NOMO-1 treated with DMSO at 0.1 percent for 48 hours (cell line): ENCODE data around the gene ATP2A2.
A peak's percentile ranks its signal among the peaks of the same experiment; 100 is the strongest.

Source experiments
- DNase-seq: peaks from one replicate; lab custom pipeline; 2025; ENCODE audit not compliant: unreplicated experiment; lab: John Stamatoyannopoulos, UW

ATP2A2 gene

DNA sequence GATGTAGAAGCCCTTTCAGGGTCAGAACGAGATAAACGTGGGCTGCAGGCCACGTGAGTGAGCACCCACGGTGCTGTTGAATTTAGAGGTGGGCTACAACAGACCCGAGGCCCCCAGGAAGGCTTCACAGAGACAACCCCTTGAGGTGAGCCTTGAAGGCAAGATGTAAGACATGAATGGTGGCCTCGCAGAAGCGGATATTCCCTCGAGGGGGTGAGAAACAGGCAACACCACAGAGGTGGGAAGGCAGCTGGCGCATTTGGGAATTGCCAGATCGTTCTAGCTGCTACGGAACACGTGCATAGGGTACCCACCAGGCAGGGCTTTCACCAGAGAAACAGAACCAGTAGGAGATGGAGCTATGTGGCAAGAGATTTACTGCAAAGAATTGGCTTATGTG, 22.6 kb upstream of the ATP2A2 start:
- DNase-seq = no peak

DNA sequence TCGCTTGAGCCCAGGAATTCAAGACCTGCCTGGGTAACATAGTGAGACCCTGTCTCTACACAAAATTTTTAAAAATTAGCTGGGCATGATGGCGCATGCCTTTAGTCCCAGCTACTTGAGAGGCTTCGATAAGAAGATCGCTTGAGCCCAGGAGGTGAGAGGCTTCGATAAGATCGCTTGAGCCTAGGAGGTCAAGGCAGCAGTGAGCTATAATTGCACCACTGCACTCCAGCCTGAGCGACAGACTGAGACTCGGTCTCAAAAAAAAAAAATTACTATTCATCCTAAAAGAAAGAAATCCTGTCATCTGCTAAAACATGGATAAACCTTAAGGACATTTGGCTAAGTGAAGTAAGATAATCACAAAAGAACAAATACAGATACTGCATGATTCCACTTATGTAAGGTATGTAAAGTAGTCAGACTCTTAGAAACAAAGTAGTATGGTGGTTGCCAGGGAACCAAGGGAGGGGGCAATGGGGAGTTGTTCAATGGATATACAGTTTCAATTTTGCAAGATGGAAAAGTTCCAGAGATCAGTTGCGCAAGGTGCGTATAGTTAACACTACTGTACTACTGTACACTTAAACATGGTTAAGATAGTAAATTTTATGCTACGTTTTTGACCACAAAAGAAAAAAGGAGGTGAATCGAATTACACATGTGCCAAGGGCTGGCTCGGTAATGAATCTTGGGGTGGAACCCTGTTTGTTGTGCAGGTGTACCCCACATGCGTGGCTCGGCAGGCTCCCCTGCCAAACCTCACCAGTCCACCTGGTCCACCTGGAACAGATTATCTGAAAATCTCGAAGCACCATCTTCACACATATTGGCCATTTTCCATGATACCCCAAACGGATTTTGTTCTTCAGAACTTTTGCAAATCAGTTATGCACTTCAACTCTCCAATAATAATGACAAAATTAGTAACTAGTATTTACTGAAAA, 18.3 kb upstream of the ATP2A2 start:
- DNase-seq = peak; percentile 80

DNA sequence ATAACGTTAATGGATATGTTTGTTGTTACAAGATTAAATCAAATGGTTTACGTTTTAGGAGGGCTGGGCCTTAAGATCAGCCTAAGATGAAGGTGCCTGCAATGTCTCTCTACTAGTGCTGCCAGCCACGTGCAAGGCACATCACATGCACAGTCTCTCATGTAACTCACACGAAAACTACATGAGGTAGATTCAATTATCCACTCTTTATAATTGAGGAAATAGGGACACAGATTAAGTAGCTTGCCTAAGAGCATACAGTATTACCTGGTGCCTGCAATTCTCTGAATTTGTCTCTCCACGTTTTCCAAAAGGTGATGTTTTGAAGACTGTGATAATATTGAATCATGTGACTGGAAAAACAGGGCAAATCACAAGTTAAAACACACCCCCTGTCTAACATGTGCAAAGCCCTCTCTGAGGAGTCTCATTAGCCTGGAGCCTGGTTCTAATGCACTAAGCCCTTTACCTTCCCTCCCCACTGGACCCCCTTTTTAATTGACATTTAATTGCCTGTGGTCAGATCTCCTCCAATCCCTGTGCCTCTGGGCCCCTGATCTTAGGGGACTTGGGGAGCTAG, 14.6 kb upstream of the ATP2A2 start:
- DNase-seq = no peak

DNA sequence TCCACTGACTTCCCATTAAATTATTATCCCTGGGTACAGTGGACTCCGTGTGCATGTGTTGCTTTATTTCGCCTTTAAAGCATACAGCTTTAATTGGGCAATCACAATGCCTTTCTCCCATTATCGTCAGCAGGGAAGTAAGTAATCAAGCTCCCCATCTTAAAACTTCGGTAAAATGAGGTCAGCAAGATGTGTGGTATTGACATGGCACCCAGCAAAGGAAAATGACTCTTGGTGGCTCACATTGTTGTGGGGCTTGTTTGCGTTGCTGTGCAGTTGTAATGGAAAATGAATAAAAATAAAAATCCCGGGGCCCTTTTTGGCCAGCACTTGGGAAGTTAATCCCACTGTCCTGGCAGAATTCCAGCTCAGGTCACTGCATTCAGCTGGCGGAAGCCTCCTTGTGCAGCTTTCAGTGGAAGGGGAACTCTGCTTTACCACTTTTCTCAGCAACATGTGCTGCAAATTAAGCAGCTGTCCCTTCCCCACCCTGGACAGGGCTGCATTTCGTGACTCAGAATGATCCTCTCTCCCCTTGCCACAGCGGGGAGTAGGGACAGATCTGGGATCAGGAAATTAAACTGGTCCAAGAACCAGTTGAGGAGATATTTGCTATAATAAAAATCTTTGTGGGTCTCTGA, 13.9 kb upstream of the ATP2A2 start:
- DNase-seq = peak; percentile 12

DNA sequence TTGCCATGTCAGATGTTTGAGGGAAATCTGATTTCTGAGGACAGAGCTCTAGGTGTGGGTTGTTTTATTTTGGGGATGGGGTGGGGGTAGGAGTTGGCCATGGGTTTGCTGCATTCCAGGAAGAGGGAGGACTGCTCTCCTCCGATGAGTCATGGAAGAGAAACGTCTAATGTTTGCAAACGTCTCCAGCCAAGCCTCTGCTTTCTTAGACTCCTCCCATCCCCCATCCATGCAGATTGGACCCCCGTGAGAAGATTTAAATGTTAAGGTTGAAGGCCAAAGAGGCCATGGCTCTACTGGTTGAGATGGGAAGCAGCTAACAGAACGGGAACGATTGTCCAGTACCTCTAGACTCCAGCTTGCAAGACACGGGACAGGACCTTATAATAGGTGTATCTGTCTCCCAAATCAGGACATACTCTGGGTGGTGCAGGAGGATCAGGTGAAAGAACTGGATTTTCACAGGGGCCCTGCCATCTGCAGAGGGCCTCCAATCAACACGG, 11.4 kb upstream of the ATP2A2 start:
- DNase-seq = no peak

DNA sequence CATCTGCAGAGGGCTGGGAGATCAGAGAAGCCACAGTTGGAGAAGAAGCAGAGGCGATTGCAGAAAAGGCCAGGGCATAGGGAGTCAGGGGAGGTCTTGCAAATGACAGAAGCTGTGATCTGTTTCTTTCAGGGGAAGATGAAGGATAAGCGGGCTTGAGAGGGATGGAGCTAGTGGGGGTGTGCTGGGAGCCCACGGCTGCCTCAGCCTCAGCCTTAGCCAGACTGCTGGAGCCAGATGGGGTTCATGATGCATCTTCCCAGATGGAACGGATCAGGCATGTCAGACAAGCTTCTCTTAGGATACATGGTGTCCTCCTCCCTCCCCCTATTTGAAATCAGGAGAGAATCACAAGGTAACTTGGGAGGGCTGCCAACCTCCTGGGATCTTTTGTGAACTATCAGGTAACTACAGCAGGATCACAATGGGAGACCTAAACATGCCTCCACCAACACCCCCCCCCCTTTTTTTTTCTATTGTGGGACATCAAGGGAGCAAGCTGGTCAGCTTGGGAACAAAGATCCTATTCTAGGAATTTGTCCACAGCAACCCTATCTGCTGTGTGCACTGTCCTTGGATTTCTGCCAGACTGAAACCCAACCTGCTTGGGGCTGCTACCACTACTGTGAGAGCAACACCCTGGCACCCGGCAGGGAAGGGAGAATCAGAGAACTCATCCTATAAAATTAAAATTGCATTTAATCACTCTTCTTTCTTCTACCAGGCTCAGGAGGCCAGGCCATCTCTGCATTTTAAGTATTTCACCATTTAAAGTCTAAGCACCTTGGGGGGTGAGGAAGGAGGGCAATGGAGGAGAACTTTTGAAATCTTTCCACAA, 10.7 kb upstream of the ATP2A2 start:
- DNase-seq = no peak

DNA sequence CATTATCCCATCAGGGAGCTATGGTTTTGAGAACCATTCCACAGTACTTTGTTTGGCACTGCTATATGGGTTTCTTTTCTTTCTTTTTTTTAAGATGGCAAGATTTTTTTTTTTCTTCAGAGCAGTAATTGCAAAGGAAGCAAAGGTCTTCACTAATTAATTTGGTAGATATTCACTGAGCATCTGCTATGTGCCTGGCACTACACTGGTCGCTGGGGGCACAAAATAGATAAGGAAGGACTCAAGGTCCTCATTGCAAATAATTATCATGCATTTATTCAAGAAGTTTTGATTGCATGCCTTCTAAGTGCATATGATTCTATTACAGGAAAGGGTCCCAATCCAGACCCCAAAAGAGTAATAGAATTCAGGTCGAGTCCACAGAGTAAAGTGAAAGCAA, 10.0 kb upstream of the ATP2A2 start:
- no peak for DNase-seq

DNA sequence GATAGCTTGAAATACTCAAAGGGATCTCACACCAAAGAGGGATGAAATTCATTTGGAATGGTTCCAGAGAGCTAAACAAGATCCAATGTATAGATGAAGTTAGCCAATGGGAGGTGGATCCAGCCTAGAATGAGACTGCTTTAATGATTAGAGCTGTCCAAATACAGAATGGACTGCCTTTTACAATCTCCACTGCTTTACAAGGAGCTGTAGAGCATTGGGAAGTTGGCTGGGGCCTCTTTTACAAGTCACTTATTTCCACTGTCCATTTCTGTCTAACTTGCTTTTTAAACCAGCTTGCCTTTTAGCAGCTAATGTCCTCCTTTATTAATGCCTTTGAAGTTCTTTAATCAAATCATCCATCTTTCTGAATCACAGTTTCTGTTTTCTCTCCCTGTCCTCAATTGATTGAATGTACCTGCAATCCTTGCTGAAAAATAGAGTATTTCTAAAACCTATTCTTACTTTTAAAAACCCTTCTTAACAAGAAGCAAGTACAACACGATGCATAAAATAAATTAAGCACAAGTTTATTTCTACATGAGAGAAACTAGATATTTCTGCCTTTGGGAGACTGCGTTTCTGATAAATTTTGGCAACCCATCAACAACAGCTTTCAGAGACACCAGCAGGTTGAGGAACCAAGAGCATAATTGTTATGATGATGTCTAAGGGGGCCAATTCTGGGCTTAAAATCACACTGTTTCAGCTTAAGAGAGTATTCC, 3.4 kb upstream of the ATP2A2 start:
- DNase-seq = no peak

DNA sequence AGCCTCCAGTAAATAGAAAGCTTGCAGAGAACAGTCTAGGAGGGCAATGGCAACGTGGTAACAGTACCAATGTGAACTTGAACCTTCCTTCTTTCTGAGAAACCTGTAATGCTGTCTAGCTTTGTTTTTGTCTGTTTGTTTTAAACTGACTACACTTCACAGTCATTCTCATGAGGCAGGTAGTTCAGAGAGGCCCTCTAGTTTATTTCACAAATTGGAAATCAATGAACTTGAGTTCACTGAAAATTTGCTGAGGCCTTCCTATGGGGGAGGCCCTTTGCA, 2.9 kb upstream of the ATP2A2 start:
- no peak for DNase-seq

DNA sequence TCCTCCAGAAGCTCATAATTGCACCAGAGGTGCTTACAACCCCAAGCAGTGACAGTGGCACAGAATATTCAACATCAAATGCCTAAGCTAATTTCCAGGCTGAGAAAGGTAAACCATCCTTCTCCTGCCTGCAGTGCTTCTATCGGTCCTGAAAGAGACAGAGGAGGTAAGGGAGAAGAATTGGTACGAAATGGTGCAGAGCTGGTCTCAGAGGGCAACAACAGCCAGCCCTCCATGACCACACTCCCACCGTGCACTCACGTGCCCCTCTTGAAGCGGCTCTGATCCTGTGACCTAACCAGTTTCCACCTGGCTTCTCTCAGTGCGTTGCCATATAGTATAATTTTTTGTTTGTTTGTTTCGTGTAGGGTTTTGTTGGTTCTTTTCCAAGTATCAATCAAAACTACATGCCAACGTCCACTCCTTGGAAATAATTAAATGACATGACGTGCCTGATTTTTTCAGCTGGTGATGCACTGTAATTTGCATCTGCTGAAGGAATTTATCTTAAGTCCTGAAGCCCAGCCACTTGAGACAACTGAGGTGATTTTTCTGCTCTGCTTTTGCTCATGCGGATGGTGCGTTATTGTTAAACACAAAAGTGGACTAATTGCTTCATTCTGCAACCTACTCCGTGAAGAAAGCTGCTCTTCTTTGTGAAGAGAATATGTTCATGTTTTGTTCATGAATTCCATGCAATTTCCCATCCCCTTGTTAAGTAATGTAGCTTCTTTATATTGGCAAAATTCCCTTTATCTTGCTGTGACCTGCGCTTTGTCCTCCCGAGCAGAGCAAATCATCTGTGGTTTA, 1.3 kb upstream of the ATP2A2 start:
- no peak for DNase-seq

DNA sequence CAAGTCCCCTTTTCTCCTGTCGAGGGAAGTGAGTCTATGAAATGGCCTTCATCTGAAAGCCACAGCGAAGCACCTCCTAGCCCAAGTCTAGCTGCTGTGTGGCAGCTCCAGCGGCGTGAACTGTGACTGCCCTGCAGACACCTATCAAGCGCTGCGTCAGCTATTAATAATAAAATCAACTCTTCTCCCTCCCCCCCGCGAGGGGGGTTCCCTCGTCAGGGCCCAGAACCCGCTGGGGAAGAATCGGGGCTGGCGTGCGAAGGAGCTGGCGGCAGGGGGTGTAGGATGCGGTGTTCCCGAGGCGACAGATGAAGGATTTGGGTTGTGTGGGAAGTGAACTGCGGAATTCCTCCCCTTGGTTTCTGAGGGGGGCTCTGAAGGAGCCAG, 662 bp upstream of the ATP2A2 start:
- peak; percentile 34 for DNase-seq

DNA sequence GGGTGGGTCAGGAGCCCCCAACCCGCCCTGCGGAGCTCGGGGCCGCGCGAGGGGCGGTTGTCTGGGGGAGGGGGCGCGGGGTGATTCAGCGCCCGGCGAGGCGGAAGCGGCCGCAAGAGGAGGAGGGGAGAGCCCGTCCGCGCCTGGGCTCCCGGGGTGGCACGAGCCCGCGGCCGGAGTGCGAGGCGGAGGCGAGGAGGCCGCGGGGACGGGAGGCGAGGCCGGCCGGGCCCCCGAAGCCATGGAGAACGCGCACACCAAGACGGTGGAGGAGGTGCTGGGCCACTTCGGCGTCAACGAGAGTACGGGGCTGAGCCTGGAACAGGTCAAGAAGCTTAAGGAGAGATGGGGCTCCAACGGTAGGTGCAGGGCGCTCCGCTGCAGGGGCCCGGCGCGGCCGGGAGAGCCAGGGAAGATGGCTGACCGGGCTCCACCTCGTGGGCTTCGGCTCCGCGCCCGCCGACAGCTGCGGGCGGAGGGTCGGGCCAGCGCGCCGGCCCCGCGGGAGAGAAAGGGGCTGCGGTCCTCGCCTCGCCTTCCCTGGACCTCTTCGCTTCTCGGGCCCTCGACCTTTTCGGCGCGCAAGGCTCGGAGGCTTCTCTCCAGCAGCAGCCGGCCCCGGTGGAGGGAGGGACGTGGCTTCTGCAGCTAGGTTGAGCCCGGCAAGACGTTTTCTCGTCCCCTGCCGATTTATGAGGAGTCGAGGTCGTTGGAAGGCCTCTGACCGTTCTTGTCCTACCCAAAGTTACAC, 677 bp downstream of the ATP2A2 start:
- peak; percentile 55 for DNase-seq

DNA sequence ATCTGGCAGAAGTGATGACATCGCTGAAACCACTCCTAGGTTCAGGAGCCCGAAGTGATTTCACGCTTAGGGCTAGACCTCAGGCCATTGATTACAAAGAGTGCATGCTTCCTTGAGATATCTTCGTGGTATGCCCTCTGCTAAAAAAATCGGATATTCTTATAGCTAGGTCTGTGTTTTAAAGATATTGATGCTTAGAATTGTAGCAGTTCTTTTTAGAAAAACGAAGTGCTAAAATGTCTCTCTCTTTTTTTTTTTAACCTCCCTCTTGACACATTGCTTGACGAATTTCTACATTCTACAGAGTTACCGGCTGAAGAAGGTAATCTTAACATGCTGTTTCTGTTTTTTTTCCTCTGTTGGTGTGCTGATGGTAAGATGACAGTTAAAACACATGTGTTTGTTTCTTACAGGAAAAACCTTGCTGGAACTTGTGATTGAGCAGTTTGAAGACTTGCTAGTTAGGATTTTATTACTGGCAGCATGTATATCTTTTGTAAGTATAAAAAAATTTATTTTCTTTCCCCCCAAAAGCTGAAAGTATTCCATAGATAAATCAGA, 1.3 kb downstream of the ATP2A2 start:
- no peak for DNase-seq

DNA sequence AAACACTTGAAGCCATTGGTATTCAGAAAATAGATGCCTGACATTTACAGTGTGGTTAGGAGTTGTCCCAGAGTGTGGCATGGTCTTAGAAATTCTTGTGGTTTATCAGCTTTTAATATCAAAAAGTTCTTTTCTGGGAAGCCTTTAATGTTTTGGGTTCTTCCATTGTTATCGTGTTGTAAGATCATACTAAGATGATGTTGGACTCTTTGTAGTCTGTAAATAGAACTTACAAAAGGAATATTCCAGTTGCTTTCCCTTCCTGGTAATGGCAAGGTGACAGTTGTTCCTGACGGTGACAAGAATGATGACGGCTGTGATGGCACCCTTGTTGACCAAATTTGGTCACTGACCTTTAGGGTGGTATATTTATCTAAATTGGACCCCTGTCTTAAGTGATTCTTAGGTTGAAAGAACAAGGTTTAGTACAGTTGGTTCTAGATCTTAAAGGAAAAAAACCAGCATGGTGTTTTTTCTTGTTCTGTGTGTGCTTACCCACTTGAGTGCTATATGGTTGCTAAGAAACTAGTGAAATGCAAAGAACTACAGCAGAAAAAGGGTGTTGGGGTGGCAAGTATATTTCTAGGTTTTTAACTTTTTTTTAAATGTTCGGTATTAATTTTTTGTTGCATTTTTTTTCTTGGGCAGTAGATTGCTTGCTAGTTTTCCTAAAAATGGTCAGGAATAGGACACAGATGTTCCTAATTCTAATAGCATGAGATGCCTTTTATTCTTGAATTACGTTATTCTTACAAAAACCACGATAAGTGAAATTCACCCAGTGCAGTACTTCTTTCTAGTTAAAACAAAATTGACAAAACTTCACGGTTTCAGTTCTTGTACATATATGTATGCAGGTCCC, 2.1 kb downstream of the ATP2A2 start:
- DNase-seq = peak; percentile 36

DNA sequence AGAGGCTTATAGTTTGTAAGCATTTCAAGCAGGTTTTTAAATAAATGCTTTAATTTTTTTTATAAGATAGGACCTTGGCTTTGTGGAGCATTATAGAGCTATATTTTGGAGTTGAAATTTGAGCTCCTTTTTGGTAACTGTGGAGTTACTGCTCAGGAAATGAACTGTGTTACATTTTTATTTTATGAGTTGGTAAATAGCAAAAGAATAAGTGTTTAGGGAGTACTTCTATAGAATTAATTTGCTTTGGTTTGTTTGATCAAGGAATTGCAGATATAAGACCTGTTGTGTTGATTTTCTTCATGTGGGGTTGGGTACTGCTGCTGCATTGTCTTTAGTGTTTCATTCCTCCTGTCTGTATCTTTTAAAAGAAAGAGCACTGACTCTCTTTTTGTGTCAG, 3.5 kb downstream of the ATP2A2 start:
- DNase-seq = no peak

DNA sequence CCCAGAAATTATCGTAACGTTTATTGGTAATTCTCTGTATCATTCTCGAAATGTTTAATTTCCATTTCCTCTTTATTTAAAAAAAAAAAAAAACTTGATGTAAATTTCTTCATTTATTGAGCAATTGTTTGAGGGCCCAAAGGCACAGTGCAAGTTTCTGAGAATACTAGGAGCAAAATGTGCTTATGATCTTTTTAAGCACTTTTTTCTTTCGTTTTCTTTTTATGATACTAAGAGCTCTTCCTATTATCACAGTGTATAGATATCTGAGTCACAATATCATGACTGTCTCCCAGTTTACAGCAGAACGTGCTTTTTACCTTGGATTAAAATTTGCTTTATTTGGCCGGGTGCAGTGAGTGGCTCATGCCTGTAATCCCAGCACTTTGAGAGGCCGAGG, 5.6 kb downstream of the ATP2A2 start:
- DNase-seq = peak; percentile 26

DNA sequence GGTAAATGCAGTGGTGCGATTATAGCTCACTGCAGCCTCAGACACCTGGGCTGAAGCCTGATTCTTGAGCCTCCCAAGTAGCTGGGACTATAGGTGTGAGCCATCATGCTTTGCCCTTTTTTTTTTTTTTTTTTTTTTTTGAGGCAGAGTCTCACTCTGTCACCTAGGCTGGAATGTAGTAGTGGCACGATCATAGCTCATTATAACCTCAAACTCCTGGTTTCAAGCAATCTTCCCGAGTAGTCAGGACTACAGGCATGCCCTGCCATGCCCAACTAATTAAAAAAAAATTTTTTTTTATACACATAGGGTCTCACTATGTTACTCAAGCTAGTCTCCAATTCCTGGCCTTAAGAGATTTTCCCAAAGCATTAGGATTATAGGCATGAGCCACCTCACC, 6.9 kb downstream of the ATP2A2 start:
- no peak for DNase-seq
